Testis (tissue), 2 donors: ENCODE results near the gene SGPL1.

Experiments used
- CTCF ChIP-seq, 3 experiments: fragments of 450-650 bp in 2 of 3; fragments of 200-600 bp in 1 of 3; sonication (generic) in 1 of 3; IDR thresholded peaks; one replicate each; pipeline ENCODE4 v1.5.1; 2016 to 2019; ENCODE audit warnings: antibody characterized with exemption in 3 of 3, mild to moderate bottlenecking in 2 of 3, moderate library complexity in 1 of 3
- POLR2A ChIP-seq: fragments of 450-650 bp; IDR thresholded peaks from one replicate; pipeline ENCODE4 v1.6.1; 2017; ENCODE audit warnings: antibody characterized with exemption, mild to moderate bottlenecking, moderate library complexity

DNA sequence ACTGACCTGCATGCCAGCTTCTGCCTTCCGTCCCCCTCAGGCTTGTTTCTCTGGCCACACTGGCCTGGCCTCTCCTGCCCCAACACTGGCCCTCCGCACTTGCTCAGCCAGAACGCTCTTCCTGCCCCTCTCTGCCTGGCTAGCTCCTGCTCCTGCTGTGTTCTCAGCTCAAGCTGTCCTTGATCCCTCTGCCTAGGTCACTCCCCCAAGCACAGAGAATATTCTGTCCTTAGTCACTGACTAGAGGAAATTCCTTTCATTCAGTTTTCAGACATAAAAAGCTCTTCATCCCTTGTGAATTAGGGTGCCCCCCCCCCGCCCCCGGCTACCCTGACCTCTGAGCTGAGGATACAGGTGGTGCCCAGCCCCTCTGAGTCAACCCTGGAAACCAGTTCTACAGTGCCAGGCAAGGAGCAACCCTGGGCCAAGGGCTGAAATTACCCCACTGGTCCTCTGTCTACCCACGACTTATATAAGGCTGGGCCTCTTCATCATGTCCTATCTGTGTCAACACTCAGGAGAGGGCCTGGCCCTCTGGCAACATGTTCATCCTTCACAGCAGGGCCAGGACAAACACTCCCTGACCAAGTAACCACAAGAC lies 6.6 kb upstream of the SGPL1 start:
- no peak for TF ChIP-seq CTCF (IDR thresholded peaks at IDR 0.05)
- TF ChIP-seq POLR2A: no peak
